ENCODE data around the gene JMJD8. TPM values are rescaled to one million over a fixed set of nuclear protein-coding genes. Genes with fewer than 3 reads are reported as not detected.

JMJD8 gene
- total and polyA plus RNA-seq, 2 experiments from 2014 or later: 48.5 to 82.5 TPM

DNA sequence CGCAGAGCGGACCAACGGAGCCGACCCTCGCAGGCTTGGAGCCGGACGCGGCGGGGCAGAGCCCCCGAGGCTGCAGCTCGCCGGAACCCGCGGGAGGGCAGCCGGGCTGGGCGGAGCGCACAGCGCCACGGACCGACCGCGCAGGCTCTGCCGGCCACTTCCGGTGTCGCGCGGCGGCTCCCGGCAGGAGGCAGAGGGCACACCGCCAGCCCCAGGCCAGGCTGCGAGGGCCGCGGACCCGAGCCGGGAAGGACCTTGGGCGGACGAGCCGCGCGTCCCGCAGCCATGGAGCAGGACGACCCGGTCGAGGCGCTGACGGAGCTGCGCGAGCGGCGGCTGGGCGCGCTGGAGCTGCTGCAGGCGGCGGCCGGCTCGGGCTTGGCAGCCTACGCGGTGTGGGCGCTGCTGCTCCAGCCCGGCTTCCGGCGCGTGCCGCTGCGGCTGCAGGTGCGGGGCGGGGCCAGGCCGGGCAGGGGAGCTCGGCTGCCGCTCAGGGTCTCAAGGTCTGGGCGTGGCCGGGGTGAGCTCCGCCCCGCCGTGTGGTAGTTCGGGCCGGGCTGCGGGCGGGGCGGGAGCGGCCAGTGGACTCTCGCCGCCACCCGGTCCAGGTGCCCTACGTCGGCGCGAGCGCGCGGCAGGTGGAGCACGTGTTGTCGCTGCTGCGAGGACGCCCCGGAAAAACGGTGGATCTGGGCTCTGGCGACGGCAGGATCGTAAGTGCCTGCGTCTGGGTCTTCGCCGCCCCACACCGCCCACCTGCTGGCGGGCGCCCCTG is 37.0 kb upstream of the JMJD8 start, which contains the start of gene ANTKMT:
Gene ANTKMT, plus strand, starts transcription at position 157 of the 775 bp plus-strand sequence. Its CDS starts 129 bp downstream, at position 286.
- no peaks in the 10 kb centered on the region for H3K9me3 Mint-ChIP-seq
- H3K4me1 Mint-ChIP-seq: peaks cover 13% of the 10 kb centered on the region; the same call in 2 of the 3 replicates
- Histone ChIP-seq H2AFZ (0 out of 2 replicates have a peak within 1 kb of the TSS, but pooled peaks have one; percentile 32), H3K4me1 (ENCODE audit: insufficient read depth) (peaks cover 11% of the 10 kb centered on the region; the same call in 1 of the 2 replicates), H3K27me3 (ENCODE audit: insufficient read depth) (peaks cover 25% of the 10 kb centered on the region), H3K4me2 (peak within 1 kb of the TSS; percentile 97), H3F3A (replicated peaks; ENCODE audit: low read depth) (peaks cover 7% of the 10 kb centered on the region), H3K4me3 (peak within 1 kb of the TSS; percentile 82), H3K9me2 (ENCODE audit: insufficient read depth) (no peaks in the 10 kb centered on the region), H3K27ac (ENCODE audit: low read depth) (0 out of 2 replicates have a peak within 1 kb of the TSS, but pooled peaks have one; percentile 74), H3K79me2 (replicated peaks; ENCODE audit: insufficient read depth) (no peaks in the 10 kb centered on the region), H4K20me1 (replicated peaks; ENCODE audit: insufficient read depth) (no peaks in the 10 kb centered on the region), H3K36me3 (ENCODE audit: insufficient read depth) (no peaks in the 10 kb centered on the region)
- no peaks in the 10 kb centered on the region for H3K36me3 Mint-ChIP-seq (ENCODE audit: low read depth)
- peak within 1 kb of the TSS; percentile 83 for H3K4me3 Mint-ChIP-seq
- ATAC-seq (peak; percentile 74), DNase-seq (ENCODE audit: low spot score) (peak; percentile 97)
- H3K27me3 Mint-ChIP-seq (ENCODE audit: insufficient read depth, low read depth, poor library complexity): peaks cover 26% of the 10 kb centered on the region
- peak within 1 kb of the TSS; percentile 72 for H3K27ac Mint-ChIP-seq
- TF ChIP-seq, protein P1, sequence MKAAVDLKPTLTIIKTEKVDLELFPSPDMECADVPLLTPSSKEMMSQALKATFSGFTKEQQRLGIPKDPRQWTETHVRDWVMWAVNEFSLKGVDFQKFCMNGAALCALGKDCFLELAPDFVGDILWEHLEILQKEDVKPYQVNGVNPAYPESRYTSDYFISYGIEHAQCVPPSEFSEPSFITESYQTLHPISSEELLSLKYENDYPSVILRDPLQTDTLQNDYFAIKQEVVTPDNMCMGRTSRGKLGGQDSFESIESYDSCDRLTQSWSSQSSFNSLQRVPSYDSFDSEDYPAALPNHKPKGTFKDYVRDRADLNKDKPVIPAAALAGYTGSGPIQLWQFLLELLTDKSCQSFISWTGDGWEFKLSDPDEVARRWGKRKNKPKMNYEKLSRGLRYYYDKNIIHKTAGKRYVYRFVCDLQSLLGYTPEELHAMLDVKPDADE (IDR thresholded peaks at IDR 0.05): peak; percentile 7; the same call in 1 of the 2 replicates
- peak; percentile 70 for TF ChIP-seq POLR2AphosphoS5 (IDR thresholded peaks at IDR 0.05; ENCODE audit: low read depth)
- no peak for TF ChIP-seq EZH2 (IDR thresholded peaks at IDR 0.05; ENCODE audit: low read depth, unreplicated experiment)
- TF ChIP-seq CREB1 (CRISPR knock-in tag; IDR thresholded peaks at IDR 0.05; ENCODE audit: low read depth): peak; percentile 69

GRCh38 chr16:720447-720989 is 36.4 kb upstream of the JMJD8 start:
- TF ChIP-seq, protein P2, sequence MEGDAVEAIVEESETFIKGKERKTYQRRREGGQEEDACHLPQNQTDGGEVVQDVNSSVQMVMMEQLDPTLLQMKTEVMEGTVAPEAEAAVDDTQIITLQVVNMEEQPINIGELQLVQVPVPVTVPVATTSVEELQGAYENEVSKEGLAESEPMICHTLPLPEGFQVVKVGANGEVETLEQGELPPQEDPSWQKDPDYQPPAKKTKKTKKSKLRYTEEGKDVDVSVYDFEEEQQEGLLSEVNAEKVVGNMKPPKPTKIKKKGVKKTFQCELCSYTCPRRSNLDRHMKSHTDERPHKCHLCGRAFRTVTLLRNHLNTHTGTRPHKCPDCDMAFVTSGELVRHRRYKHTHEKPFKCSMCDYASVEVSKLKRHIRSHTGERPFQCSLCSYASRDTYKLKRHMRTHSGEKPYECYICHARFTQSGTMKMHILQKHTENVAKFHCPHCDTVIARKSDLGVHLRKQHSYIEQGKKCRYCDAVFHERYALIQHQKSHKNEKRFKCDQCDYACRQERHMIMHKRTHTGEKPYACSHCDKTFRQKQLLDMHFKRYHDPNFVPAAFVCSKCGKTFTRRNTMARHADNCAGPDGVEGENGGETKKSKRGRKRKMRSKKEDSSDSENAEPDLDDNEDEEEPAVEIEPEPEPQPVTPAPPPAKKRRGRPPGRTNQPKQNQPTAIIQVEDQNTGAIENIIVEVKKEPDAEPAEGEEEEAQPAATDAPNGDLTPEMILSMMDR (conservative IDR thresholded peaks at IDR 0.05; ENCODE audit: low read depth in 2 of 2): peak in 1 of 2 experiments; percentile 35; a peak in 2 of 4 replicates
- TF ChIP-seq STAT1 (IDR thresholded peaks at IDR 0.05; ENCODE audit: unreplicated experiment): no peak

More at GRCh38 chr16:720447-720989, 36.4 kb upstream of the JMJD8 start:
- Mint-ChIP-seq H3K4me1 (peaks cover 13% of the 10 kb centered on the region; the same call in 2 of the 3 replicates), H3K4me3 (peak overlapping the region; percentile 83), H3K27me3 (ENCODE audit: insufficient read depth, low read depth, poor library complexity) (peaks cover 25% of the 10 kb centered on the region), H3K36me3 (ENCODE audit: low read depth) (no peaks in the 10 kb centered on the region), H3K27ac (peak overlapping the region; percentile 72), H3K9me3 (no peaks in the 10 kb centered on the region)
- Histone ChIP-seq H3K36me3 (ENCODE audit: insufficient read depth) (no peaks in the 10 kb centered on the region), H2AFZ (0 out of 2 replicates have a peak overlapping the region, but pooled peaks have one; percentile 32), H4K20me1 (replicated peaks; ENCODE audit: insufficient read depth) (no peaks in the 10 kb centered on the region), H3F3A (replicated peaks; ENCODE audit: low read depth) (0 out of 2 replicates have a peak, but pooled peaks cover under 1% of the 10 kb centered on the region), H3K79me2 (replicated peaks; ENCODE audit: insufficient read depth) (no peaks in the 10 kb centered on the region), H3K9me2 (ENCODE audit: insufficient read depth) (no peaks in the 10 kb centered on the region), H3K4me3 (peak overlapping the region; percentile 82), H3K27me3 (ENCODE audit: insufficient read depth) (peaks cover 29% of the 10 kb centered on the region), H3K4me2 (peak overlapping the region; percentile 97), H3K27ac (ENCODE audit: low read depth) (0 out of 2 replicates have a peak overlapping the region, but pooled peaks have one; percentile 74), H3K4me1 (ENCODE audit: insufficient read depth) (peaks cover 12% of the 10 kb centered on the region; the same call in 1 of the 2 replicates)
- DNase-seq (ENCODE audit: low spot score) (peak; percentile 73), ATAC-seq (peak; percentile 34)
